Activated CD8-positive, alpha-beta memory T cell treated with anti-CD3 and anti-CD28 coated beads, Interleukin-2, amount 50 U/mL, for 24 hours (primary cell): ENCODE results near the gene G6PC1.
"Not testable (repeated sequence)": the region's sequence is repeated elsewhere in the genome, so short reads cannot be mapped to it uniquely, and the experiment has no call there.

ENCODE experiments used
- DNase-seq: peaks from one replicate; pipeline ENCODE4 v3.0.0-alpha.2; 2020; ENCODE audit errors: extremely low read depth

Gene G6PC1

DNA sequence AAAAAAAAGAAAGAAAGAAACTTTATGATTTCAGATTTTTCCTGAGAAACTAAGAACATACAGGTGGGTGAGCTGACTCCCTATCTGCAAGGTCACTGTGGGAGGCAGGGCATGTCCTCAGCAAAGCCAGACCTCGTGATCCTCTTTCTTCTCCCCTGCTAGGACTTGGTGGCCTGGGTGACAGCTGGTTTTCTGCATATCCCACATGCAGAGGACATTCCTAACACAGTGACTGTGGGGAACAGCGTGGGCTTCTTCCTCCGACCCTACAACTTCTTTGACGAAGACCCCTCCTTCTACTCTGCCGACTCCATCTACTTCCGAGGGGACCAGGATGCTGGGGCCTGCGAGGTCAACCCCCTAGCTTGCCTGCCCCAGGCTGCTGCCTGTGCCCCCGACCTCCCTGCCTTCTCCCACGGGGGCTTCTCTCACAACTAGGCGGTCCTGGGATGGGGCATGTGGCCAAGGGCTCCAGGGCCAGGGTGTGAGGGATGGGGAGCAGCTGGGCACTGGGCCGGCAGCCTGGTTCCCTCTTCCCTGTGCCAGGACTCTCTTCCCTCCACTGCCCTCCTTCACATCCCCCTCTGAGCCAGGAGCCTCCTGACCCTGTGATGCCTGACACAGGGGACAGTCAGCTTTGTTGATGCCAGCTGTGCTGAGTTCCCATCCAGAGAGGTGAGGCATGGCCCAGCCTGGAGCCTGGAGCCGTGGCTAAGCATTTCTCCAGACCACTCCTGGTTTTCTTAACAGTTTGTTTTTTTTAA lies 26.5 kb upstream of the G6PC1 start:
- not testable (repeated sequence) for DNase-seq

DNA sequence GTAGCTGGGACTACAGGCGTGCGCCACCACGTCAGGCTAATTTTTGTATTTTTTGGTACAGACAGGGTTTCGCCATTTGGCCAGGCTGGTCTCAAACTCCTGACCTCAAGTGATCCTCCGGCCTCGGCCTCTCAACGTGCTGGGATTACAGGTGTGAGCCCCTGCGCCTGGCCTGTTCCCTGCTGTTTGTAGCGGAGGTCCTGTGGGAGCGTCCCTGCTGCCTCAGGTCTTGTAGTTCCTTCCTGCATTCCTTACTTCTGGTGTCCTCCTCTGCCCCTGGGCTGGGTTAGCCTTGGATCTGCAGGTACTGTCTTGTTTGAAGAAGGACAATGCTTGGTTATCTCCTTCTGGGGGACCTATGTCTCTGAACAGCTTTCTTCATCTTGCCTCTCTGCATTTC lies 23.6 kb upstream of the G6PC1 start:
- no peak for DNase-seq

DNA sequence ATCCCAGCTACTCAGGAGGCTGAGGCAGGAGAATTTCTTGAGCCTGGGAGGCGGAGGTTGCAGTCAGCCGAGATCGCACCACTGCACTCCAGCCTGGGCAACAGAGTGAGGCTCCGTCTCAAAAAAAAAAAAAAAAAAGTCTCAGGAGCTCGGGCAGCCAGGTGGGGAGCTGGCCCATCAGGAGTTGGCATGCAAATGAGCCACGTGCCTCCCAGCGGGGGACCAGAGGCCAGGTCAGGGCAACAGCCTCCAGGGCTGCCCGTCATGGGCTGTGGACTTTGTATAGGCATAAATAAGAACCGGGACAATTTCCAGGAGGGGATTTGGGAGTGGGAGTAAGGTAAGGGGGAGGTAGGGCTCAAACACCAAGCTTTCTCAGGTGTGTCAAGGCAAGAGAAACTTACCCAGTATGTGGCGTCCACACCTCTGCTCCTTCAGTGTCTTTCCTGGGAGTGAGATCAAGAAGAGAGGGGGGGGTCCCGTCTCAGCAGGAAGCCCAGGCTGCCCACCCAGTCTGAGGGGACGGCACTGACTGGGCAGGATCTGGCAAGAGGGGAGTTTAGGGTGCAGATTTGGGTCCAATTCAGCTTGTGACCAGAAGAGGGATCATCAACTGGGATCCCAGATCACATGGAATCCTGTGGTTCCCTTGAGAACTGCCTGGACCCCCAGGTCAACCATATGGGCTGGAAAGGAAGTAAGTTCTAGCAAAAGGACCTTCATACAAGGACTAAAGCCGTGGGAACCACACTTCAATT lies 22.3 kb upstream of the G6PC1 start:
- no peak for DNase-seq

DNA sequence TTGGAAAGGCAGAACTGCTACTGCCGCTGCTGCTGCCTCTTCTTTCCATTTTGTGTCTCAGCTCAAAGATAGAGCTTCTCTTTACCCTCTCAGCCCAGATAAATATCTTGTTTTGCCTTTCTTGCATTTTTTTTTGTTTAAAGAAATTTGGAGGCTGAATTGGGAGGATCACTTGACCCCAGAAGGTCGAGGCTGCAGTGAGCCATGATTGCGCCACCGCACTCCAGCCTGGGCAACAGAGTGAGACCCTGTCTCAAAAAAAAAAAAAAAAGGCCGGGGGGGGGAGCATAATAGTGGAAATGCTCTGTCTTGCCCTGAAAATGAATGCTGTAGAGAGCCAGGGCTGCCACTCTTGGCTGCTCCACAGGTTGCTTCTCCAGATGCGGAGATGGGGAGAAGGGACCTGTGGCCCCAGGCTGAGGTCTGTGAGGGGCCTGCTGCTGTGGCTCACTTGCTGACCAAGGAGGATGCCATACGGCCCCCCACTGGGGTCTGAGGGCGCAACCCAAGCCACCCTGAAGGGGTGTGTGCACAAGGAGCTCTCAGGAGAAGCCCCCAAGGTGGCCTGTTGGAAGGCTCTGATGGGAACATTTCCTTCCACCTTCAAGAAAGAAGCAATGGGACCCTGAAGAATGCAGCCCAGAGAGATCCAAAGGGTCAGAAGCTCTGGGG lies 21.5 kb upstream of the G6PC1 start:
- DNase-seq = no peak

DNA sequence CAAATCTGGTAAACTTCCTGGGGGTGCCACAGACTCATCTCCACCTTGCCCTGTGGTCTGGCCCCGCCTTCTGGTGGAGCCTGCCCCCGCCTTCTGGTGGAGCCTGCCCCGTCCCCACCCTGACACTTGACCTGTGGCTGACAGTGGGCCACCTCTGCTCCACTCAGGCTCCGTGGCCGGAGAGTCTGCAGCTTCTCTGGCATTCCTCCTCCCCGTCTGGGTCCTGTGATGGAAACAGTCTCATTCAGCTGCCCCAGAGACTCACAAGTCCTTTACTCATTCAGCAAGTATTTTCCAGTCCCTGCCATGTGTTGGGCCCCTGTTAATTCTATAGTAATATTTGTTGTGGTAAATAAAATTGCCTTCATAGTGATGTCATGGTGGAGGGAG lies 21.0 kb upstream of the G6PC1 start:
- DNase-seq = no peak

DNA sequence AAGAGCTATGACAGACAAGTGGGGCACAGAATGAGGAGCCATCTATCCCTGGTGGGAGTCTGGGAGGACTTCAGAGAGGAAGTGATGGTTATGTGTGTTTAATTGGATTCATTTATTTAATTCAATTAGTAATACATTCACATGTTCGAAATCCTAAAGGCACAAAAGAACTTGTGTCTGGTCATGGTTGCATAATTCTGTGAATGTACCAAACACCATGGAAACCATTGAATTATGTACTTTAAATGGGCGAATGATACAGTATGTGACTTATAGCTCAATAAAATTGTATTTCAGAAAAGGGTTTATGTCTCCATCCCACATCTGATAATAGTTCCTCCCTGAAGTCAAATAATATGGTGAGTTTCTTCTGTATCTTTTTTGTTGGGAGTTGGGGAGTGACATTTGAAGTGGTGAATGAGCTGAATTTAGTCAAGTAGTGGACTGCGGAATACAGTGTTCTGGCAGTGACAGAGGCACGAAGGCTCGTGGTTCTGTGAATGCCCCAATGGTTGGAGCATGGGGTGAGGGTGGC lies 19.8 kb upstream of the G6PC1 start:
- DNase-seq = no peak

DNA sequence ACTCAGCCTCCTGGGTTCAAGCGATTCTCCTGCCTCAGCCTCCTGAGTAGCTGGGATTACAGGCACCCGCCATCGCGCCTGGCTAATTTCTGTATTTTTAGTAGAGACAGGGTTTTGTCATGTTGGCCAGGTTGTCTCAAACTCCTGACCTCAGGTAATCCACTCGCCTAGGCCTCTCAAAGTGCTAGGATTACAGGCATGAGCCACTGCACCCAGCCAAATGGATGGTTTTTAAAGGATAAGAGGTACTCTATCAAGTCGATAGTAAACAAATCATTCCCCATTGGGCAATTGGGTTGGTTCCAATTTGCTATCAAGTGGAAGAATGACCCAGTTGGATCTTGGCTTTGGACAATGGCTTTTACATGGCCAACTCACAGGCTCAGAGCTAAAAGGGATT lies 18.9 kb upstream of the G6PC1 start:
- DNase-seq = not testable (repeated sequence)

DNA sequence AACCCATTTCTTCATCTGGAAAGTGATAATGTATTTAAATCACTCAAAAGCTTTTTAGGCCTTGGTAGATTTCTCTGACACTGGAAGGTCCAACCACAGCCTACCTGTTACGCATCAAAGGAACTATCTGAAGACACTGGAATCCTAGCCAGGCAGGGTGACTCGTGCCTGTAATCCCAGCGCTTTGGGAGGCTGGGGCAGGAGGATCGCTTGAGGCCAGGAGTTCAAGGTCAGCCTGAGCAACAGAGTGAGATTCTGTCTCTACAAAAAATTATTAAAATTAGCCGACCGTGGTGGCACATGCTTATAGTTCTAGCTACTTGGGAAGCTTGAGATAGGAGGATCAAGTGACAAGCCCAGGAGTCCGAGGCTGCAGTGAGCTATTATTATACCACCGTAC lies 18.4 kb upstream of the G6PC1 start:
- no peak for DNase-seq

DNA sequence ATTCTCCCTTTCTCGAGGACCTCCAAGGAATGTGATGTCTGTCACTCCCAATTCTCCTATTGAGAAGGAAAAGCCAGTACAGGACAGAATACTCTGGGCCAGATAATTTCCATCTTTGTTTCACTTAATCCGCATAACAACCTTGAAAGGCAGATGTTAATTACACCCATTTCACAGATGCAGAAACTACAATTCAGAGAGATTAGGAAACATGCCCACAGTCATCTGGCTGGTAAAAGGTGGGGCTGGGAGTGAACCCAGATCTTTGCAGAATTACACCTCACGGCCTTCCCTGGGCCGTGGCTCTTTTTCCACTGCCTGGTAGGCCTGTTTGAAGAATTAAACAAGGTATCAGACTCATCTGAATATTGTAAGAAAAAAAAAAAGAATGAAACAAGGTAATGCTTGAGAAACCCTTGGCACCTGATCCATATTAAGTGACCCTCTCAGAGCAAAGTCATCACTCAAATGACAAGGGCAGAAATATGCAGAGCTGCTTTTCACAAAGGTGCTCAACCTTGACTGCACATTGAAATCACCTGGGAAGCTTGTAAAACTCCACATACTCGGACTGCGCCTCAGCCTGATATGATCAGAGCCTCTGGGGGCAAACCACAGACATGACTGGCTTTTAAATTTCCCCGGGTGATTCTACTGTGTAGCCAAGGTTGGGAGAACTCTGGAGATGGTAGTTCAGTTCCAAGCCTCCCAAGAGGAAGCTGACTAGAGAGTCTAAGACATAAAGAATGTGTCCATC lies 16.6 kb upstream of the G6PC1 start:
- no peak for DNase-seq

DNA sequence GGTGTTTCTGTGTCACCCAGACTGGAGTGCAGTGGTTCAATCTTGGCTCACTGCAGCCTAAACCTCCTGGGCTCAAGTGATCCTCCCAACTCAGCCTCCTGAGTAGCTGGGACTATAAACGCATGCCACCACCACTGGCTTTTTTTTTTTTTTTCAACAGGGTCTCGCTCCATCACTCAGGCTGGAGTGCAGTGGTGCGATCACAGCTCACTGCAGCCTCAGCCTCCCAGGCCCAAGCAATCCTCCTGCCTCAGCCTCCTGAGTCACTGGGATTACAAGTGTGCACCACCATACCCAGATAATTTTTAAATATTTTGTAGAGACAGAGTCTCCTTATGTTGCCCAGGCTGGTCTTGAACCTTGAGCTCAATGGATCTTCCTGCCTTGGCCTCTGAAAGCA lies 14.8 kb upstream of the G6PC1 start:
- DNase-seq = not testable (repeated sequence)

DNA sequence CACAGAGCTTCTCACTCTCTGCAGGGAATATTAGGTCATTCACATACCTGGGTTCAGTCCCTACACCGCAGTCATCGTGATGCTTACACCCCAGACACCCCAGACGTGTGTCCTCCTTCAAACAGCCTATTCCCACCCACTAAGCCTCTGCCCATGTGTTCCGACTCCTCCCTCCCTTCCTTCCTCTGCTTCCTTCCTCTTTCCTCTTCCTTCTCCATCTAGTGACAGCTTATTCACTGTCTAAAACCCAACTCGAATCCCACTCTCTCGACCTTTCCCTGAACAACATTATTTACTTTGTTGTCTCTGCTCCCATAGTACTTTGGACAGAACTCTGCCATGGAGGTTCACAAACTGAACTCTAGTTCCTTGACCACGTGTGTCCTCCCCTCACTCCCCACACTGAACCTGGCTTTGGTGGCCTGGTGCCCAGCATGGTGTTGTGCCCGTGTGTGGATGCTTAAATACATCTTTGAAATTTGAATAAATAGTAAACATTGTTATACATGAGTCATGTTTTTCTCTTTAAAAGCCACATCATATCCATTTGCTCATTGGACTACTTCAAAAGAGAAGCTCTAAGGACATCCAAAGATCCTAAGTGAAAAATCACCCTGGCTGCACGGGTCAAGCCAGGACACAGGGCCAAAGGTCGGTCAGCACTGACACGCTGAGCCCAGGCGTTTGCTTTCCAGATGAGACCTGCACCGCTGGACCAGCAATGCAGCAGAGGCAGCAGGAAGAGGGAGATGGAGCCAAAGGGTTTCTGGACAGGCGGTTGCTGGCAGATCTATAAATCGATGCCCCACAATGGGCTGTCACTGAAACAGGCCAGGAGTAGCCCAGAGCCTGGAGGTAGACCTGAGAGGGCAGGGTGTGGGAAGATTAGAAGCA lies 14.1 kb upstream of the G6PC1 start:
- DNase-seq = no peak

DNA sequence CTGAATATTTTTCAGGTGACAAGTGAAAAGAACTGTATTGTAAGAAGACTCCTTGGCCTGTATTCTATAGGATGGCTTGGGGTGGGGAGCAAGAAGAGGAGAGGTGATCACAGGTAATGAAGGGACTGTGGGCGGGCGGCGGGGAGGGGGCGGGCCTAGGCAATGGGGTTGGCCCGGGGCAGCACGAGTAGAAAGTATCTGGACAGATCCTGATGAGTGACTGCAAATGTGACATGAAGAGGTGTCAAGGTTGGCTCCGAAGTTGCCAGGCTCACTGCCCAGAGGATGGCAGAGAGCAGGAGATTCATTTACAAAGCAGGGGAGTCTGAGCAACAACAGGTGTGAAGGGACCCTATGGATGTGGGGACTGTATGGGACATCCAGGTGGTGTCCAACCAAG lies 10.8 kb upstream of the G6PC1 start:
- no peak for DNase-seq

DNA sequence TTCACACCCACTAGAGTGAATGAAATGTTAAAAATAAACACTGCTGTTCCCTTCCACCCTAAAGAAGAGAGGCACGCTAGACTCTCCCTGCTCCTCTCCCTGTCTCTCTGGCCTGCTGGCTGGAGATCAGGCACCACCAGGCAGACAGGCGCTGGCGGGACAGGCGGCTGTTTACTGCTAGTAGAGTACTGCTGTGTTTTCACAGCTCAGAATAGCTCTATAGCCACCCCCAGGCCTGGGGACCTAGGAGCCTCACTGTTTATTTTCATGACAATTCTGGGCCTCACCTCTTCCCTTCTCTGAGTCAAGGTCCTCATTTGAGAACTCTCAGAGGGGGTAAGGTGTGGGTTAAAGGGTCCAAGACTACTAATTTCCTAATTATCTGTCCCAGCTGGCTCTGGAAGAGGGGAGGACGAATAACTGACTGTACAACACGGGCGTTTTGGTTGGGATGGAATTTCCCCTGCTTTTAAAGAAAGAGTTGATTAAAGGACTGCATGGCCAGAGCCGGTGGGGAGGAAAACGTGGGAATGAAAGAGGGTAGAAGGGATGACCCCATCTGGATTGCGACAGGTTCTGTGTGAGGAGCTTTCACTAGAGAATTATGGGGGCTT lies 9.0 kb upstream of the G6PC1 start:
- DNase-seq = no peak

DNA sequence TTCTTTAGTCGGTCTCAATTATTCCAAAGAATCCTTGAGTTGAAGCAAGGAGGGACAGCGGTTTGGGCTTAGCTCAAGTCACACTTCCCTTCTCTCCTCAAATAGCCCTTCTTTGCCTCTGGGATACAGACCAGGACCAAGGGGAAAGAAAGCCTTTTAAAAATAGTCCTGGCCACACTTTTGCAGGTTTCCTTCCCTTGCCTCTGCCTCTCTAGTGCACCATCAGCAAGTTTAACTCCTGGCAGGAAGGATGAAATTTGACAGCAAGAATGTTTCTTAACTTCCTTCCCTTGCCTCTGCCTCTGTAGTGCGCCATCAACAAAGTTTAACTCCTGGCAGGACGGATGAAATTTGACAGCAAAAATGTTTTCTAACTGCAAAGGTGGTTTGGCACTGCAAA lies 7.2 kb upstream of the G6PC1 start:
- no peak for DNase-seq

DNA sequence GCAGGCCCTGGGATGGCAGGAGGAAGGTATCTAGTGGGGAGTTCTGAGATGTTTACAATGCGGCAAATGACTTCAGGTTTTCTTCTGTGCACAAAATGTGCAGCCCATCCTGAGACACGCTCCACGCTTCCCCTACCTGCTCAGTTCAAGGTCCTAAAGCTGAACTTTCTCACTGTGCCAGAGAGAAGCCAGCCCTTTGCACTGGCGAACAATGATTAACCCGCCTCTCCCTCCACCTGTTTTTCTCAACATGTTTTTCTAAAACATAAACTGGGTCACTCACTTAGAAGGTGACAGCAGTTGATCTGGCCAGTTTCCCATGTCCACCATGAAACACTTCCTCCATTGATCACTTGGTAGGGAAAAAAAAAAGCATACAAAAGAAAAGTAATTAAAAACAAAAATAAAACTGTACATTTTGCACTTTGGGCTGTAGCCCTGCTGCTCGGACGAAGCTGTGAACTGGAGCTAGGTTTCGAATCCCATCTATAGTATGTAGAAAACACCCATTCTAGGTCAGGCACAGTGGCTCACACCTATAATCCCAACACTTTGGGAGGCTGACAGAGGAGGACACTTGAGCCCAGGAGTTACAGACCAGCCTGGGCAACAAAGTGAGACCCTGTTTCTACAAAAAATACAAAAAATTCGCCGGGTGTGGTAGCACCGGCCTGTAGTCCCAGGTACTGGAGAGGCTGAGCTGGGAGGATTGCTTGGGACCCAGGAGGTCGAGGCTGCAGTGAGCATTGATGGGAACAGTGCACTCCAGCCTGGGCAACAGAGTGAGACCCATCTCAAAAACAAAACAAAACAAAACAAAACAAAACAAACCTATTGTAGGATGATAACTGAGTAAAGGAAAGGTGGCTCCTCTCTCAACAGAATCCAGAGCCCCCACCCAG lies 6.1 kb upstream of the G6PC1 start:
- no peak for DNase-seq

DNA sequence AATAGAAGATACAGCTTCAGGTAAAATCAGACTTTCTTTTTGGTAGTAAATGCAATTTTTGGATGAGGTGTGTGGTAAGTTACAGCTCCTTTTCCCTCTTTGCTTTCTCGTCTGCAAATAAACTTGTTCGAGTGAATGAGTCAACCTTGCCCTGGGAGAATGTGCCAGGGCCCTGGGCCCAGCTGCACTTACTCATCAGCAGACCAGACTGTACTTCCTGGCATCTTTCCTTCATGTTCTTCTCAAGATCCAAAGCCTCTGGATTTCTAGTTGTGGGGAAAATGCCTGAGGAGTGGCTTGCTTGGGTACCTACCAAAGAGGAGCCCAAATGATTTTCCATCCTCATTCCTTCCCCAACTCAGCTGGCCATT lies 5.4 kb upstream of the G6PC1 start:
- DNase-seq = no peak

DNA sequence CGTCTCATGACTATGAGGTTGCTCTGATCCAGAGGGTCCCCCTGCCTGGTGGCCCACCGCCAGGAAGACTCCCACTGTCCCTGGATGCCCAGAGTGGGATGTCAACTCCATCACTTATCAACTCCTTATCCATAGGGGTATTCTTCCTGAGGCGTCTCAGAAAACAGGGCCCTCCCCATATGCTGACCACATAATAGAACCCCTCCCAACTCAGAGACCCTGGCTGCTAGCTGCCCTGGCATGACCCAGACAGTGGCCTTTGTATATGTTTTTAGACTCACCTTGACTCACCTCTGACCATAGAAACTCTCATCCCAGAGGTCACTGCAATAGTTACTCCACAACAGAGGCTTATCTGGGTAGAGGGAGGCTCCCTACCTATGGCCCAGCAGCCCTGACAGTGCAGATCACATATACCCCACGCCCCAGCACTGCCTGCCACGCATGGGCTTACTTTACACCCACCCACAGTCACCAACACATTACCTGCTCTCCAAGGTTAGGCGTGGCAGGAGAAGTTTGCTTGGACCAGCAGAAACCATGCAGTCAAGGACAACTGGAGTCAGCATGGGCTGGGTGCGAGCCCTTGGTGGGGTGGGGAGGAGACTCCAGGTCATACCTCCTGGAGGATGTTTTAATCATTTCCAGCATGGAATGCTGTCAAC lies 2.3 kb upstream of the G6PC1 start:
- DNase-seq = no peak

DNA sequence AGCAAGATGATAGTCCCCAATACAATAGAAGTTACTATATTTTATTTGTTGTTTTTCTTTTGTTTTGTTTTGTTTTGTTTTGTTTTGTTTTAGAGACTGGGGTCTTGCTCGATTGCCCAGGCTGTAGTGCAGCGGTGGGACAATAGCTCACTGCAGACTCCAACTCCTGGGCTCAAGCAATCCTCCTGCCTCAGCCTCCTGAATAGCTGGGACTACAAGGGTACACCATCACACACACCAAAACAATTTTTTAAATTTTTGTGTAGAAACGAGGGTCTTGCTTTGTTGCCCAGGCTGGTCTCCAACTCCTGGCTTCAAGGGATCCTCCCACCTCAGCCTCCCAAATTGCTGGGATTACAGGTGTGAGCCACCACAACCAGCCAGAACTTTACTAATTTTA lies 618 bp upstream of the G6PC1 start:
- not testable (repeated sequence) for DNase-seq
